ENCODE data around the gene CEP104.

CEP104 gene

GRCh38 chr1:3856923-3857790, at the start of gene CEP104, which contains the start of gene DFFB:
Gene CEP104, minus strand, starts transcription at chr1:3857211. Its CDS starts 4,804 bp downstream, at chr1:3852407.
Gene DFFB, plus strand, starts transcription at chr1:3857476. Its CDS starts 128 bp downstream, at chr1:3857604.
- DNase-seq (ENCODE audit: low spot score) = peak; percentile 89

- DNase-seq (ENCODE audit: low spot score) = no peak
Observed at GRCh38 chr1:3906672-3907020, 49.6 kb upstream of the CEP104 start.

- DNase-seq (ENCODE audit: low spot score) = no peak
Observed at GRCh38 chr1:3905953-3906671, 49.1 kb upstream of the CEP104 start.

- DNase-seq (ENCODE audit: low spot score) = no peak
Observed at GRCh38 chr1:3905266-3905952, 48.4 kb upstream of the CEP104 start.

- no peak for DNase-seq (ENCODE audit: low spot score)
Observed at GRCh38 chr1:3904843-3905185, 47.8 kb upstream of the CEP104 start.

GRCh38 chr1:3904006-3904842, 47.2 kb upstream of the CEP104 start:
- DNase-seq (ENCODE audit: low spot score) = no peak

- no peak for DNase-seq (ENCODE audit: low spot score)
Observed at GRCh38 chr1:3903141-3904005, 46.4 kb upstream of the CEP104 start.

- DNase-seq (ENCODE audit: low spot score) = peak; percentile 26
Observed at GRCh38 chr1:3902571-3903091, 45.6 kb upstream of the CEP104 start.

- DNase-seq (ENCODE audit: low spot score) = no peak
Observed at GRCh38 chr1:3902111-3902511, 45.1 kb upstream of the CEP104 start.

GRCh38 chr1:3900969-3901529, 44.0 kb upstream of the CEP104 start:
- peak; percentile 96 for DNase-seq (ENCODE audit: low spot score)

GRCh38 chr1:3900150-3900968, 43.3 kb upstream of the CEP104 start, which contains the start of gene C1orf174:
Gene C1orf174, minus strand, starts transcription at chr1:3900272. Its CDS starts 86 bp downstream, at chr1:3900186.
- peak; percentile 95 for DNase-seq (ENCODE audit: low spot score)

- DNase-seq (ENCODE audit: low spot score) = no peak
Observed at GRCh38 chr1:3899754-3900149, 42.7 kb upstream of the CEP104 start.

- DNase-seq (ENCODE audit: low spot score) = peak; percentile 62
Observed at GRCh38 chr1:3898994-3899753, 42.2 kb upstream of the CEP104 start.

GRCh38 chr1:3898475-3898735, 41.4 kb upstream of the CEP104 start:
- no peak for DNase-seq (ENCODE audit: low spot score)

GRCh38 chr1:3896396-3897000, 39.5 kb upstream of the CEP104 start:
- DNase-seq (ENCODE audit: low spot score) = no peak

- no peak for DNase-seq (ENCODE audit: low spot score)
Observed at GRCh38 chr1:3895951-3896325, 38.9 kb upstream of the CEP104 start.

- DNase-seq (ENCODE audit: low spot score) = no peak
Observed at GRCh38 chr1:3895279-3895950, 38.4 kb upstream of the CEP104 start.
